Endothelial cell of umbilical vein (primary cell): ENCODE measurements around the gene RELL2. TPM values are rescaled to one million over a fixed set of nuclear protein-coding genes. Genes with fewer than 3 reads are reported as not detected.

Experiments used
- BruUV-seq: library from RNA; stranded (reverse); fragments of 400-500 nt; replicated peaks from 2 replicates; lab custom pipeline; 2021; lab: Mats Ljungman, UMichigan
- CTCF ChIA-PET: fragments of 300-600, 350-600 bp; sonication (Branson Sonifier 250); formaldehyde crosslinking; loops from one replicate; lab custom pipeline; 2021; ENCODE audit warnings: antibody characterized with exemption, inconsistent platforms; lab: Charles Lee
- POLR2A ChIA-PET: fragments of 300-600, 350-600 bp; sonication (Branson Sonifier 250); formaldehyde crosslinking; loops from one replicate; lab custom pipeline; 2021; ENCODE audit warnings: antibody characterized with exemption, inconsistent platforms; lab: Charles Lee
- DNase-seq: peaks from one replicate; pipeline ENCODE4 v3.0.0-alpha.2; 2011; ENCODE audit warnings: low read depth, low spot score
- FAIRE-seq: peaks from 2 replicates; lab custom pipeline; 2011; peaks lifted over from hg19 to GRCh38; lab: Jason Lieb, UNC
- H2AFZ ChIP-seq: 2 replicates; pipeline ENCODE4 v1.6.0; 2012; ENCODE audit warnings: low read depth, low read length, control low read depth, inconsistent platforms
- H3K27ac ChIP-seq: 2 replicates; pipeline ENCODE4 v1.5.1; 2011; ENCODE audit warnings: low read depth, mild to moderate bottlenecking, control low read depth, low read length, moderate library complexity; ENCODE audit not compliant: insufficient read depth
- H3K27me3 ChIP-seq, 2 experiments: 2 replicates each; pipeline versions ENCODE4 v1.6.0 to v1.6.1; 2011; ENCODE audit warnings: low read length in 2 of 2, mixed read lengths in 1 of 2; ENCODE audit not compliant: control insufficient read depth in 2 of 2, insufficient read depth in 2 of 2
- H3K36me3 ChIP-seq, 2 experiments: 2 replicates in 1 of 2; 3 replicates in 1 of 2; pipeline ENCODE4 v1.5.1; 2011; ENCODE audit warnings: low read length in 2 of 2, mild to moderate bottlenecking in 1 of 2, moderate library complexity in 1 of 2; ENCODE audit not compliant: control insufficient read depth in 2 of 2, insufficient read depth in 2 of 2; ENCODE audit errors: extremely low read depth in 1 of 2
- H3K4me1 ChIP-seq: 3 replicates; pipeline ENCODE4 v1.5.1; 2011; ENCODE audit warnings: mild to moderate bottlenecking, low read length; ENCODE audit not compliant: control insufficient read depth, insufficient read depth; ENCODE audit errors: extremely low read depth
- H3K4me2 ChIP-seq: 2 replicates; pipeline ENCODE4 v1.6.1; 2011; ENCODE audit warnings: low read length, control low read depth, mixed read lengths; ENCODE audit not compliant: insufficient read depth
- H3K4me3 ChIP-seq, 3 experiments: fragments of 200-600 bp in 1 of 3; sonication (generic), shearing (Covaris generic) in 1 of 3; replicated peaks in 1 of 3; 2 replicates each; pipeline ENCODE4 v1.5.1; 2011 to 2016; ENCODE audit warnings: control low read depth in 3 of 3, low read length in 3 of 3, mild to moderate bottlenecking in 2 of 3, inconsistent platforms in 1 of 3, low read depth in 1 of 3, moderate library complexity in 1 of 3; ENCODE audit not compliant: insufficient read depth in 1 of 3
- H3K79me2 ChIP-seq: 2 replicates; pipeline ENCODE4 v1.6.0; 2012; ENCODE audit warnings: low read length, inconsistent platforms; ENCODE audit not compliant: control insufficient read depth, insufficient read depth
- H3K9ac ChIP-seq: replicated peaks from 2 replicates; pipeline ENCODE3; 2011; ENCODE audit warnings: low read length, control low read depth; ENCODE audit not compliant: insufficient read depth; ENCODE audit errors: extremely low read depth
- H3K9me1 ChIP-seq: replicated peaks from 3 replicates; pipeline ENCODE4 v1.6.0; 2011; ENCODE audit warnings: mild to moderate bottlenecking, low read length; ENCODE audit not compliant: control insufficient read depth, insufficient read depth; ENCODE audit errors: extremely low read depth
- H3K9me3 ChIP-seq: replicated peaks from 2 replicates; pipeline ENCODE4 v1.5.1; 2012; ENCODE audit warnings: low read length, inconsistent platforms; ENCODE audit not compliant: control insufficient read depth, insufficient read depth
- H4K20me1 ChIP-seq: replicated peaks from 2 replicates; pipeline ENCODE3; 2011; ENCODE audit warnings: mild to moderate bottlenecking, low read length; ENCODE audit not compliant: control insufficient read depth, insufficient read depth; ENCODE audit errors: extremely low read depth
- EZH2 ChIP-seq: IDR thresholded peaks from 2 replicates; pipeline ENCODE4 v1.6.1; 2012; ENCODE audit warnings: borderline replicate concordance, low read depth, mild to moderate bottlenecking, moderate library complexity, low read length, inconsistent platforms; ENCODE audit not compliant: severe bottlenecking
- FOS ChIP-seq: IDR thresholded peaks from 2 replicates; pipeline ENCODE4 v1.6.1; 2011; ENCODE audit warnings: mild to moderate bottlenecking, low read length, moderate library complexity, borderline replicate concordance; ENCODE audit not compliant: insufficient read depth
- GATA2 ChIP-seq: IDR thresholded peaks from 2 replicates; pipeline ENCODE4 v1.7.0; 2011; ENCODE audit warnings: low read depth, mild to moderate bottlenecking, moderate library complexity, mixed read lengths, low read length; ENCODE audit not compliant: insufficient read length, insufficient read depth
- JUN ChIP-seq: IDR thresholded peaks from 2 replicates; pipeline ENCODE4 v1.6.1; 2011; ENCODE audit warnings: borderline replicate concordance, low read depth; ENCODE audit not compliant: insufficient read length, insufficient read depth
- MAX ChIP-seq: IDR thresholded peaks from 2 replicates; pipeline ENCODE4 v1.6.1; 2011; ENCODE audit not compliant: insufficient read depth, insufficient read length
- MYC ChIP-seq: IDR thresholded peaks from one replicate; pipeline ENCODE4 v1.6.1; 2011; ENCODE audit warnings: mild to moderate bottlenecking, low read depth, low read length
- POLR2A ChIP-seq: IDR thresholded peaks from 2 replicates; pipeline ENCODE4 v1.6.1; 2012; ENCODE audit warnings: low read depth, mild to moderate bottlenecking, control low read depth, low read length
- POLR2AphosphoS5 ChIP-seq: IDR thresholded peaks from 2 replicates; pipeline ENCODE4 v1.6.1; 2012; ENCODE audit warnings: low read depth, mild to moderate bottlenecking, control low read depth, low read length, moderate library complexity; ENCODE audit not compliant: insufficient read depth
- dilution Hi-C: fragments of 300-500 bp; cut with MboI; formaldehyde crosslinking; loops from one replicate; pipeline ENCODE4 v1.15.0; 2019; ENCODE audit warnings: low sequenced_read_pairs; ENCODE audit not compliant: extremely low pct_ligation_motif_present
- intact Hi-C: fragments of 100-400 bp; cut with micrococcal nuclease; formaldehyde crosslinking; loops from one replicate; pipeline ENCODE4 v1.10.0; 2022
- polyA plus RNA-seq, 4 experiments: library from polyadenylated mRNA; depleted of rRNA in 3 of 4; stranded (reverse) in 3 of 4; unstranded in 1 of 4; fragments of >200 nt; gene quantifications; 2 replicates each; pipeline versions ENCODE4 v1.2.1 to v1.2.3, GENCODE V29; 2011 to 2012; ENCODE audit warnings: missing spikeins in 1 of 4
- total RNA-seq: library from RNA; stranded (reverse); gene quantifications from 2 replicates; pipeline ENCODE4 v1.2.3, GENCODE V29; 2021
- TF ChIP-seq, protein P1 (sequence below), 2 donors: IDR thresholded peaks; 1 replicate in 1 of 2; 2 replicates in 1 of 2; pipeline ENCODE4 v1.5.1; 2011; ENCODE audit warnings: low read length in 2 of 2, mild to moderate bottlenecking in 2 of 2, moderate library complexity in 2 of 2, control low read depth in 1 of 2, inconsistent platforms in 1 of 2, low read depth in 1 of 2; ENCODE audit not compliant: insufficient read depth in 1 of 2; ENCODE audit errors: extremely low read depth in 1 of 2

RELL2 gene
- total and polyA plus RNA-seq, 2 donors (not counting 3 experiments of a cell fraction or from before 2014, with no cell fraction given) = 3.4 to 3.6 TPM

- no peak for DNase-seq
- Histone ChIP-seq H3K4me1 (peaks cover 19% of the 10 kb centered on the region), H3K9me1 (no peaks in the 10 kb centered on the region), H3K4me3 (no peak overlapping the region), H3K36me3 (peaks cover 1 to 3% of the 10 kb centered on the region in 2 experiments), H3K27me3 (no peaks in the 10 kb centered on the region), H4K20me1 (peaks cover 5% of the 10 kb centered on the region), H3K27ac (no peak overlapping the region), H3K9ac (no peak overlapping the region), H2AFZ (no peak overlapping the region), H3K4me2 (no peak overlapping the region), H3K79me2 (peaks cover 30% of the 10 kb centered on the region), H3K9me3 (no peaks in the 10 kb centered on the region)
- ChIA-PET CTCF (interaction anchor here (1.0 to 14.7 kb wide), 3 partner anchors 17 to 43 kb away, joined by 3 to 163 read pairs (median 63); partner anchors contain the start of gene DIAPH1), POLR2A (interaction anchor here (1.1 kb wide), 1 partner anchor 31 kb away, joined by 3 read pairs; no protein-coding TSS in a partner anchor)
- no peak for FAIRE-seq
- intact Hi-C loops = no loop called here
- no TSS peak for BruUV-seq
- TF ChIP-seq JUN (no peak), EZH2 (no peak), MYC (no peak), GATA2 (no peak)
- TF ChIP-seq, protein P1, sequence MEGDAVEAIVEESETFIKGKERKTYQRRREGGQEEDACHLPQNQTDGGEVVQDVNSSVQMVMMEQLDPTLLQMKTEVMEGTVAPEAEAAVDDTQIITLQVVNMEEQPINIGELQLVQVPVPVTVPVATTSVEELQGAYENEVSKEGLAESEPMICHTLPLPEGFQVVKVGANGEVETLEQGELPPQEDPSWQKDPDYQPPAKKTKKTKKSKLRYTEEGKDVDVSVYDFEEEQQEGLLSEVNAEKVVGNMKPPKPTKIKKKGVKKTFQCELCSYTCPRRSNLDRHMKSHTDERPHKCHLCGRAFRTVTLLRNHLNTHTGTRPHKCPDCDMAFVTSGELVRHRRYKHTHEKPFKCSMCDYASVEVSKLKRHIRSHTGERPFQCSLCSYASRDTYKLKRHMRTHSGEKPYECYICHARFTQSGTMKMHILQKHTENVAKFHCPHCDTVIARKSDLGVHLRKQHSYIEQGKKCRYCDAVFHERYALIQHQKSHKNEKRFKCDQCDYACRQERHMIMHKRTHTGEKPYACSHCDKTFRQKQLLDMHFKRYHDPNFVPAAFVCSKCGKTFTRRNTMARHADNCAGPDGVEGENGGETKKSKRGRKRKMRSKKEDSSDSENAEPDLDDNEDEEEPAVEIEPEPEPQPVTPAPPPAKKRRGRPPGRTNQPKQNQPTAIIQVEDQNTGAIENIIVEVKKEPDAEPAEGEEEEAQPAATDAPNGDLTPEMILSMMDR (IDR thresholded peaks at IDR 0.05; ENCODE audit: extremely low read depth in 1 of 2, insufficient read depth in 1 of 2, low read depth in 1 of 2, low read length in 2 of 2) = no peak
- dilution Hi-C loops = no loop called here
Observed at GRCh38 chr5:141634720-141635119, 2.1 kb upstream of the RELL2 start.

DNA sequence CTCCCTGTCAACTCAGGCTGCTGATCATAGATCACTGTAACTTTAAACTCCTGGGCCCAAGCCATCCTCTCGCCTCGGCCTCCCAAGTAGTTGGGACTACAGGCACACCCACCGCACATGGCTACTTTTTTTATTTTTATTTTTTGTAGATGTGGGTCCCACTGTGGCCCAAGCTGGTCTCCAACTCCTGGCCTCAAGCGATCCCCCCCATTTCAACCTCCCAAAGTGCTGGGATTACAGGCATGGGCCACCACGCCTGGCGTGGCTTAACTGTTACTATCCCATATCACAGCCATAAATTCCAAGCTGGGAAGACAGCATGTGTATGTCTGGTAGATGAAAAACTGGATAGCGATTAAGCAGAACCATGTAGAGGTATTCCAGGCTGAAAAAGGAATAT lies 1.2 kb upstream of the RELL2 start:
- peak overlapping the region; percentile 77 for H3K9ac ChIP-seq
- peak; percentile 26 for FAIRE-seq
- POLR2A ChIA-PET = interaction anchor here (1.1 to 1.5 kb wide), 2 partner anchors 32 to 44 kb away, joined by 3 to 5 read pairs; no protein-coding TSS in a partner anchor

More for the DNA sequence above, 1.2 kb upstream of the RELL2 start:
- no peak for DNase-seq
- no peak overlapping the region for H2AFZ ChIP-seq
- no peak overlapping the region for H3K27ac ChIP-seq
- H3K27me3 ChIP-seq = no peaks in the 10 kb centered on the region
- peak overlapping the region in 2 of 3 experiments; percentile 75 to 77 for H3K4me3 ChIP-seq
- peaks cover 5% of the 10 kb centered on the region for H4K20me1 ChIP-seq
- H3K79me2 ChIP-seq = peaks cover 28% of the 10 kb centered on the region
- H3K9me3 ChIP-seq = no peaks in the 10 kb centered on the region
- no peaks in the 10 kb centered on the region for H3K36me3 ChIP-seq
- BruUV-seq = TSS peak; percentile 28
- peak overlapping the region; percentile 83 for H3K4me2 ChIP-seq
- intact Hi-C loops (loop anchor here (1.0 kb wide), 1 partner anchor 16 kb away; no protein-coding TSS in a partner anchor), dilution Hi-C loops (no loop called here)
- H3K9me1 ChIP-seq = no peaks in the 10 kb centered on the region
- TF ChIP-seq MAX (no peak), MYC (no peak), POLR2A (no peak), GATA2 (no peak), EZH2 (no peak), POLR2AphosphoS5 (no peak), FOS (no peak), JUN (no peak)
- TF ChIP-seq, protein P1 (IDR thresholded peaks at IDR 0.05; ENCODE audit: extremely low read depth in 1 of 2, insufficient read depth in 1 of 2, low read depth in 1 of 2, low read length in 2 of 2) = no peak
- CTCF ChIA-PET = interaction anchor here (1.0 to 14.7 kb wide), 6 partner anchors 15 to 44 kb away, joined by 3 to 163 read pairs (median 6); partner anchors contain the start of genes DIAPH1 and FCHSD1
- peaks cover 19% of the 10 kb centered on the region for H3K4me1 ChIP-seq
